ENCODE results near the gene TCEAL9. TPM values are rescaled to one million over a fixed set of nuclear protein-coding genes. Genes with fewer than 3 reads are reported as not detected.

TCEAL9 gene, protein sequence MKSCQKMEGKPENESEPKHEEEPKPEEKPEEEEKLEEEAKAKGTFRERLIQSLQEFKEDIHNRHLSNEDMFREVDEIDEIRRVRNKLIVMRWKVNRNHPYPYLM
- total RNA-seq = under 1 TPM in 1 of 3 donors, not detected in 2; 0.40 TPM
- 2.2 TPM for total RNA-seq (2013)

DNA sequence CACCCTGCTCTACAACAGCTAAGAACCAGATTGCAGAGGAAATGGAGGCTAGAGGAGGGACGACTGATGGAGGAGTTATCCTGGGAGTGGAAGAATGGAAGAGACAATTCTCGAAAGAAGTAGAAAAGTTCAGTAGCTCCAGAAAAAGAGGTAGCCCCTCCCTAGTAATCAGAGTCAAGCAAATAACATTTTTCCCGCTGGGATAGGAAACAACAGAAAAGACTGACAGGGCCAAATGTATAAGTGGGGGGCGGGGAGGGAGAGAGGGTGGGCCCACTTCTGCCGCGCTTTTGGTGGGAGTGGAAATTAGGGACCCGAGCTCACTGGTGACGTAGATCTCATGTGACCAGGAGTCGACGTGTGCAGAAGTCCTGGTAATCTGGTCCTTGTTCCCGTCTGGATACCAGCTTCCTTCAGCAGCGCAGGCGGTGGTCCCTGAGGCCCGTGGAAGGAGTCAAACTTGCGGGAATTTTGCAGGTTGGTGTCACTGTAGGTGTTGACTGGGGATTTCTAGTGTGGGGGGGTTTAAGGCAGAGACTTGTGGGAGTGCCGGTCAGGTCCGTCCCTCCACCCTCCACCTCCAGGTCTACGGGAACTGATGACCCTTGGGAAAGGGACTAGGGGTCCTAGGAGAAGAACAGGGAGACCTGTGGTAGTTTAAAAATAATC is at the start of gene TCEAL9:
TSS of gene TCEAL9 (plus strand) at position 377 of the 669 bp plus-strand sequence. CDS start 1,179 bp downstream, outside the sequence.
- intact Hi-C loops (cut with micrococcal nuclease) = no loop called here
- peaks cover 11% of the 10 kb centered on the region in 2 donors for H3K4me1 Mint-ChIP-seq
- Histone ChIP-seq H3K36me3 (ENCODE audit: control insufficient read depth, insufficient read depth, low read length) (no peaks in the 10 kb centered on the region), H3K4me3 (ENCODE audit: low read length) (peak within 1 kb of the TSS; percentile 44), H3K4me1 (ENCODE audit: control insufficient read depth, insufficient read depth, low read length) (peaks cover 8% of the 10 kb centered on the region), H3K9me3 (ENCODE audit: control insufficient read depth, insufficient read depth, low read length) (no peaks in the 10 kb centered on the region), H3K27me3 (ENCODE audit: control insufficient read depth, insufficient read depth, low read length) (peaks cover 3% of the 10 kb centered on the region), H3K27ac (ENCODE audit: low read length) (no peak within 1 kb of the TSS)
- WGBS (ENCODE audit: insufficient coverage) = under 1% methylated on average over 13 of the region's 18 CpGs
- TF ChIP-seq, protein P1, sequence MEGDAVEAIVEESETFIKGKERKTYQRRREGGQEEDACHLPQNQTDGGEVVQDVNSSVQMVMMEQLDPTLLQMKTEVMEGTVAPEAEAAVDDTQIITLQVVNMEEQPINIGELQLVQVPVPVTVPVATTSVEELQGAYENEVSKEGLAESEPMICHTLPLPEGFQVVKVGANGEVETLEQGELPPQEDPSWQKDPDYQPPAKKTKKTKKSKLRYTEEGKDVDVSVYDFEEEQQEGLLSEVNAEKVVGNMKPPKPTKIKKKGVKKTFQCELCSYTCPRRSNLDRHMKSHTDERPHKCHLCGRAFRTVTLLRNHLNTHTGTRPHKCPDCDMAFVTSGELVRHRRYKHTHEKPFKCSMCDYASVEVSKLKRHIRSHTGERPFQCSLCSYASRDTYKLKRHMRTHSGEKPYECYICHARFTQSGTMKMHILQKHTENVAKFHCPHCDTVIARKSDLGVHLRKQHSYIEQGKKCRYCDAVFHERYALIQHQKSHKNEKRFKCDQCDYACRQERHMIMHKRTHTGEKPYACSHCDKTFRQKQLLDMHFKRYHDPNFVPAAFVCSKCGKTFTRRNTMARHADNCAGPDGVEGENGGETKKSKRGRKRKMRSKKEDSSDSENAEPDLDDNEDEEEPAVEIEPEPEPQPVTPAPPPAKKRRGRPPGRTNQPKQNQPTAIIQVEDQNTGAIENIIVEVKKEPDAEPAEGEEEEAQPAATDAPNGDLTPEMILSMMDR (IDR thresholded peaks at IDR 0.05) = no peak
- no peaks in the 10 kb centered on the region for H3K9me3 Mint-ChIP-seq
- peak in 1 of 3 donors; percentile 26 for ATAC-seq
- peak within 1 kb of the TSS in 1 of 2 donors; percentile 15 for H3K27ac Mint-ChIP-seq
- no peaks in the 10 kb centered on the region for H3K36me3 Mint-ChIP-seq
- peaks cover 15 to 24% of the 10 kb centered on the region in 2 donors for H3K27me3 Mint-ChIP-seq (ENCODE audit: low read depth in 2 of 2)
- peak within 1 kb of the TSS; percentile 84 for H3K4me3 Mint-ChIP-seq
- peak in 1 of 2 donors; percentile 14 for DNase-seq

DNA sequence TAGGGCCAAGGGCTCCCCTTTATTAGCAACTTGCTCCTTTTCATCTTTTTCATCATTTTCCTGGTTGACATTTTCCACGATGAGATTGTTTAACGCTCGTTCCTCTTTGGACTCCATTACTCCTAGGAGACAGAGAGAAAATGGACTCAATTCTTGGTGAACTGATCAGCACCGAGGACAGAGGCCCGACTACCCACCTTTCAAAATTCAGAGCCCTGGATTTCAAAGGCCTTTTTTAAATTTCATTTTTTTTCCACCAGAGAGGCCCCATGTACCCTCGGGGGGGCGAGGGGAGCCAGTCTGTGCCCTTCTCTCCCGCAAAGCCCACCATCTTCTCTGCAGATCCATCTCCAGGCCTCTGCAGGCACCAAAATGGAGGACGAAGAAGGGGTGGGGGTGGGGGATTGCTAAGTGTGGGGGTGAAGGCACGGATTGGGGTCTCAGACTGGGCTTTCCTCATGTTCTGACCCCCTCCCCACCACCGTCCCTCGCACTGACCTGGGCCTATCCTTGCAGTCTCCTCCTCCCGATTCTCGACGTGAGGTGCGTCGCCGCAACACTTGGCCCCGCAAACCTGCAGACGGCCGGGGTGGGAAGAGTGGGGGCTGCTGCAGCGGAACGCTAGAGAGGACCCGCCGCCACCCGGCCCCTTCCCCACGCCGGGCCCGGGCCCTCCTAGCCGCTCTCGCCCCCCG is 46.3 kb upstream of the TCEAL9 start:
- peaks cover 7% of the 10 kb centered on the region for H3K4me1 ChIP-seq (ENCODE audit: control insufficient read depth, insufficient read depth, low read length)
- peaks cover 0 to 5% of the 10 kb centered on the region in 2 donors for H3K4me1 Mint-ChIP-seq
- no peaks in the 10 kb centered on the region for H3K9me3 ChIP-seq (ENCODE audit: control insufficient read depth, insufficient read depth, low read length)
- ATAC-seq (peak in 1 of 3 donors; percentile 18), DNase-seq (peak in 1 of 2 donors; percentile 10)
- H3K36me3 Mint-ChIP-seq = no peaks in the 10 kb centered on the region
- intact Hi-C loops (cut with micrococcal nuclease) = loop anchor here (10.0 kb wide), 1 partner anchor 95 kb away; the partner anchor contains the start of gene BEX4
- peak overlapping the region; percentile 64 for H3K4me3 Mint-ChIP-seq
- H3K27me3 ChIP-seq (ENCODE audit: control insufficient read depth, insufficient read depth, low read length) = no peaks in the 10 kb centered on the region
- no peak overlapping the region for H3K27ac Mint-ChIP-seq
- 18% methylated on average over 23 of the region's 32 CpGs for WGBS (ENCODE audit: insufficient coverage)
- H3K27me3 Mint-ChIP-seq (ENCODE audit: low read depth in 2 of 2) = peaks cover 0 to 12% of the 10 kb centered on the region in 2 donors
- H3K4me3 ChIP-seq (ENCODE audit: low read length) = peak overlapping the region; percentile 50
- H3K27ac ChIP-seq (ENCODE audit: low read length) = no peak overlapping the region
- no peaks in the 10 kb centered on the region for H3K36me3 ChIP-seq (ENCODE audit: control insufficient read depth, insufficient read depth, low read length)
- H3K9me3 Mint-ChIP-seq = no peaks in the 10 kb centered on the region
- TF ChIP-seq, protein P1 (IDR thresholded peaks at IDR 0.05) = no peak

DNA sequence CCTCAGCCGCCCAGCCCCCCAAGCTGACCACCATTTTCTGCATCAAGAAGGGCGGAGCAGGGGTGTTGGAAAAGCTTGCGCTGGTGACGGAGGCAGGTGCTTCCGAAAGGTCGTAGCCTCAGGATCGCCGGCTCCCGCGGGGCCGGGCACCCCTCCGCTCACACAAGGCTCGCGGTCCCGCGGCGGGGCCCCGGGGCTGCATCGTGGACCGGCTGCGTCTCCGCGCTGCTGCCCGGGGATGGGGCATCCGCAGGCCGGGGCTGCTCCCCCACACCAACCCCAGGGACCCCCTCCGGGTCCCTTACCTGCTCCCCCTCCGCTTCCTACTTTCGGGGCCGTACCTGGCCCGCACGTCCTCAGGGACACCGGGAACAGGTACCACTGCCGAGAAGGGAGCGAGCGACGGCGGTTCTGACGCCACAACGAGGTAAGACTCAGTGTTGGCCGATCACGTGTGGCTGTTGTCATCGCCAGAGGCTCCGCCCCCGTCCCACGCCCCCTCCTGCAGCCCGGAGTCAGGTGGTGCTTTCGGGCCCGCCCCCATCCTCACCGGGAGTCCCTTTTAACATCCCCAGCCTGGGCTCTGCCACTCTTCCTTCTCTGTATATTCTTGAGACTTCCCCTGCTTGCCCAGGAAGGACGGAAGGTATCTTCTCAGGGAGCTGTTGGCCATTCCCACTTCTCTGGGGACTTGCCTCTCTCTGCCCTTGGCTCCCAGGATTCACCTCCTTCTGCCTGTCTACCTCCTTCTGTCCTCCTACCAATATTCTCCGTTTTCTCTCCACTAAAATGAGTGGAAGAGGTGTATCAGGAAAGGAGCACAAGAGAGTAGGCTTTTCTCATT is 45.5 kb upstream of the TCEAL9 start, which contains the start of gene BEX2:
TSS of gene BEX2 (minus strand) at position 436 of the 844 bp plus-strand sequence. CDS start 1,014 bp downstream, outside the sequence.
- H3K4me3 ChIP-seq (ENCODE audit: low read length) = peak within 1 kb of the TSS; percentile 50
- intact Hi-C loops (cut with micrococcal nuclease) = loop anchor here (10.0 kb wide), 1 partner anchor 96 kb away; the partner anchor contains the start of gene BEX4

More for the DNA sequence above, 45.5 kb upstream of the TCEAL9 start, which contains the start of gene BEX2:
- ATAC-seq = peak; percentile 98 to 99 (median 99)
- Mint-ChIP-seq H3K4me1 (peaks cover 0 to 5% of the 10 kb centered on the region in 2 donors), H3K4me3 (peak within 1 kb of the TSS; percentile 82), H3K9me3 (no peaks in the 10 kb centered on the region), H3K36me3 (no peaks in the 10 kb centered on the region), H3K27me3 (ENCODE audit: low read depth in 2 of 2) (peaks cover 0 to 8% of the 10 kb centered on the region in 2 donors), H3K27ac (peak within 1 kb of the TSS in 1 of 2 donors; percentile 84)
- H3K27me3 ChIP-seq (ENCODE audit: control insufficient read depth, insufficient read depth, low read length) = no peaks in the 10 kb centered on the region
- DNase-seq = peak; percentile 78 to 90
- 2% methylated on average over 51 of the region's 52 CpGs for WGBS (ENCODE audit: insufficient coverage)
- no peaks in the 10 kb centered on the region for H3K9me3 ChIP-seq (ENCODE audit: control insufficient read depth, insufficient read depth, low read length)
- H3K27ac ChIP-seq (ENCODE audit: low read length) = peak within 1 kb of the TSS; percentile 53
- TF ChIP-seq, protein P1 (IDR thresholded peaks at IDR 0.05) = no peak
- no peaks in the 10 kb centered on the region for H3K36me3 ChIP-seq (ENCODE audit: control insufficient read depth, insufficient read depth, low read length)
- peaks cover 7% of the 10 kb centered on the region for H3K4me1 ChIP-seq (ENCODE audit: control insufficient read depth, insufficient read depth, low read length)

All from natural killer cell (primary cell).